Right ventricle myocardium superior (tissue), 1 donor: Measurements from ENCODE around the gene FBXO21. TPM values are rescaled to one million over a fixed set of nuclear protein-coding genes. Genes with fewer than 3 reads are reported as not detected.
"Not testable (repeated sequence)": the region's sequence is repeated elsewhere in the genome, so short reads cannot be mapped to it uniquely, and the experiment has no call there.

Experiments
- ATAC-seq: fragments of 200-7000 bp; cut with Tn5 transposase; one replicate; pipeline ENCODE4 v1.9.1; 2020; ENCODE audit warnings: mild to moderate bottlenecking; ENCODE audit not compliant: poor library complexity
- DNase-seq: peaks from one replicate; pipeline ENCODE4 v3.0.0-alpha.2; 2020
- intact Hi-C: fragments of 100-400 bp; cut with DNase I; formaldehyde crosslinking; loops from one replicate; pipeline ENCODE4 v1.11.2; 2022
- long read RNA-seq: library from polyadenylated mRNA; unstranded; transcript quantifications from one replicate; pipeline ENCODE4 v2.0.0, GENCODE V29; 2021
- total RNA-seq: library from RNA; stranded (reverse); fragmentation: NEBNext Ultra II Directional; extraction: Animal tissue kit (Norgen Biotek cat#: 25700); gene quantifications from one replicate; pipeline ENCODE4 v1.2.1, GENCODE V29; 2021
- donor health status: DM: no; HTN: yes; CAD: no; lungs with severe emphysema.

FBXO21 gene
- 35.3 TPM for total RNA-seq
- long read RNA-seq, full-length matches to known transcripts, result 86 of 96 reads
- long read RNA-seq, partial matches to known transcripts, result 5 of 96 reads
- long read RNA-seq, other reads (novel, unspliced or antisense), result 5 of 96 reads

- DNase-seq (peak; percentile 95), ATAC-seq (peak; percentile 99)
- intact Hi-C loops, result no loop called here
These were observed at the start of gene FBXO21 for GRCh38 chr12:117190210-117190781. FBXO21 (minus strand) TSS chr12:117190470; CDS start chr12:117190456, 14 bp downstream.

GRCh38 chr12:117236456-117237001 lies 46.3 kb upstream of the FBXO21 start:
- intact Hi-C loops, result loop anchor here (2.0 to 10.0 kb wide), 3 partner anchors 348 to 600 kb away; no protein-coding TSS in a partner anchor
- peak; percentile 79 for ATAC-seq

GRCh38 chr12:117235261-117235660 lies 45.0 kb upstream of the FBXO21 start:
- DNase-seq (no peak), ATAC-seq (no peak)
- intact Hi-C loops, result loop anchor here (10.0 kb wide), 2 partner anchors 350 to 440 kb away; no protein-coding TSS in a partner anchor

More at GRCh38 chr12:117236456-117237001, 46.3 kb upstream of the FBXO21 start:
- peak; percentile 88 for DNase-seq

- DNase-seq, result no peak
- no peak for ATAC-seq
- intact Hi-C loops, result loop anchor here (10.0 kb wide), 2 partner anchors 350 to 440 kb away; no protein-coding TSS in a partner anchor
These were observed 44.2 kb upstream of the FBXO21 start for GRCh38 chr12:117234441-117234840.

GRCh38 chr12:117231750-117232149 lies 41.5 kb upstream of the FBXO21 start:
- no peak for ATAC-seq
- intact Hi-C loops, result loop anchor here (10.0 kb wide), 2 partner anchors 353 to 443 kb away; no protein-coding TSS in a partner anchor
- DNase-seq, result no peak

- intact Hi-C loops, result no loop called here
- ATAC-seq (no peak), DNase-seq (no peak)
These were observed 38.0 kb upstream of the FBXO21 start for GRCh38 chr12:117228239-117228638.

- DNase-seq (no peak), ATAC-seq (no peak)
- intact Hi-C loops, result no loop called here
These were observed 36.9 kb upstream of the FBXO21 start for GRCh38 chr12:117227000-117227653.

- intact Hi-C loops, result no loop called here
- DNase-seq, result no peak
- ATAC-seq, result no peak
These were observed 36.2 kb upstream of the FBXO21 start for GRCh38 chr12:117226505-117226904.

- DNase-seq (no peak), ATAC-seq (no peak)
- intact Hi-C loops, result no loop called here
These were observed 34.9 kb upstream of the FBXO21 start for GRCh38 chr12:117225179-117225578.

GRCh38 chr12:117220947-117221346 lies 30.7 kb upstream of the FBXO21 start:
- intact Hi-C loops, DNase-seq, ATAC-seq: not testable (repeated sequence)

- DNase-seq (no peak), ATAC-seq (no peak)
- intact Hi-C loops, result no loop called here
These were observed 27.9 kb upstream of the FBXO21 start for GRCh38 chr12:117218149-117218548.

- DNase-seq (no peak), ATAC-seq (no peak)
- intact Hi-C loops, result no loop called here
These were observed 26.4 kb upstream of the FBXO21 start for GRCh38 chr12:117216686-117217085.

GRCh38 chr12:117214797-117215196 lies 24.5 kb upstream of the FBXO21 start:
- ATAC-seq (no peak), DNase-seq (no peak)
- intact Hi-C loops, result loop anchor here (5.0 kb wide), 1 partner anchor 623 kb away; no protein-coding TSS in a partner anchor

- intact Hi-C loops, result loop anchor here (5.0 kb wide), 1 partner anchor 624 kb away; no protein-coding TSS in a partner anchor
- DNase-seq, result no peak
- no peak for ATAC-seq
These were observed 23.1 kb upstream of the FBXO21 start for GRCh38 chr12:117213295-117213808.

- peak; percentile 85 for ATAC-seq
- peak; percentile 60 for DNase-seq
- intact Hi-C loops, result loop anchor here (5.0 kb wide), 1 partner anchor 625 kb away; no protein-coding TSS in a partner anchor
These were observed 22.4 kb upstream of the FBXO21 start for GRCh38 chr12:117212563-117213190.

GRCh38 chr12:117210266-117210918 lies 20.1 kb upstream of the FBXO21 start:
- intact Hi-C loops, result loop anchor here (5.0 kb wide), 1 partner anchor 627 kb away; no protein-coding TSS in a partner anchor
- DNase-seq (no peak), ATAC-seq (no peak)

- DNase-seq (no peak), ATAC-seq (no peak)
- intact Hi-C loops, result loop anchor here (5.0 kb wide), 1 partner anchor 628 kb away; no protein-coding TSS in a partner anchor
These were observed 19.4 kb upstream of the FBXO21 start for GRCh38 chr12:117209626-117210025.

GRCh38 chr12:117208811-117209455 lies 18.7 kb upstream of the FBXO21 start:
- ATAC-seq (no peak), DNase-seq (no peak)
- intact Hi-C loops, result no loop called here
